ENCODE results near the gene OCA2.
A peak's percentile ranks its signal among the peaks of the same experiment; 100 is the strongest.

Gene OCA2

DNA sequence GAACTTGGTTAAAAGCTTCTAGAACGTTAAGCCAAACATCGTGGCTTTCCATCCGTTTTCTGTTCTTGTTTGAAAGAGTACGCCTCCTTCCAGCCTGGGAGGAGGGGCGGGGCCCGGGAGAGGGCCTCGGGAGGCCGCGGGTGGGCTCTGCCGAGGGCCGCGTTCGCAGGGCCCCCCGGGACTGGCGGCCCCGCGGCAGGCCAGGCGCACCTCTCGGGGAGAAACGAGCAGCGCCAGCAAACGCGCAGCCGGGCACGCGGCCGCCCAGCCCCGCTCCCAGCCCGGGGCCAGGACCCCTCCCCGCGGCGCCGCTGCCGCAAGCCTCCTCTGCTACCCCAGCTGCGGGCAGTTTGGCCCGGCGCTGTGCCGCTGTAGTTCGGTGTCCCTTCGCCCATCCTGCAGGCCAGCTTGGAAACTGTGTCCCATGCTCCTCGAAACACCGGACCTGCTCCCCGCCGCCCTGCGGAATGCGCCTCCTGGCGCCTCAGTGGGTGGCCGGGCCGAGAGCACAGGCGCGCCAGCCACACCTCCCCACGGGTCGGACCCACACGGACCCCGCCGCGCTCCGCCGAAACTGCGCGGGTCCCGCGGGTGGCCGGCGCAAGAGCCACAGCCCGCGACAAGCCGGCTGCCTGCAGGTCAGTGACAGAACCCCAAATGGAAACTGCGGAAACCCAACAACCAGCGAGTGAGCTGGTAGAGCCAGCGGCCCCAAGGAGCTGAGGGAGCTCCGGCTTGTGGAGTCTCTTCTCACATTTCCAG lies 2.3 kb downstream of the OCA2 start:
- TF ChIP-seq, protein P1, sequence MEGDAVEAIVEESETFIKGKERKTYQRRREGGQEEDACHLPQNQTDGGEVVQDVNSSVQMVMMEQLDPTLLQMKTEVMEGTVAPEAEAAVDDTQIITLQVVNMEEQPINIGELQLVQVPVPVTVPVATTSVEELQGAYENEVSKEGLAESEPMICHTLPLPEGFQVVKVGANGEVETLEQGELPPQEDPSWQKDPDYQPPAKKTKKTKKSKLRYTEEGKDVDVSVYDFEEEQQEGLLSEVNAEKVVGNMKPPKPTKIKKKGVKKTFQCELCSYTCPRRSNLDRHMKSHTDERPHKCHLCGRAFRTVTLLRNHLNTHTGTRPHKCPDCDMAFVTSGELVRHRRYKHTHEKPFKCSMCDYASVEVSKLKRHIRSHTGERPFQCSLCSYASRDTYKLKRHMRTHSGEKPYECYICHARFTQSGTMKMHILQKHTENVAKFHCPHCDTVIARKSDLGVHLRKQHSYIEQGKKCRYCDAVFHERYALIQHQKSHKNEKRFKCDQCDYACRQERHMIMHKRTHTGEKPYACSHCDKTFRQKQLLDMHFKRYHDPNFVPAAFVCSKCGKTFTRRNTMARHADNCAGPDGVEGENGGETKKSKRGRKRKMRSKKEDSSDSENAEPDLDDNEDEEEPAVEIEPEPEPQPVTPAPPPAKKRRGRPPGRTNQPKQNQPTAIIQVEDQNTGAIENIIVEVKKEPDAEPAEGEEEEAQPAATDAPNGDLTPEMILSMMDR (IDR thresholded peaks at IDR 0.05) = no peak

DNA sequence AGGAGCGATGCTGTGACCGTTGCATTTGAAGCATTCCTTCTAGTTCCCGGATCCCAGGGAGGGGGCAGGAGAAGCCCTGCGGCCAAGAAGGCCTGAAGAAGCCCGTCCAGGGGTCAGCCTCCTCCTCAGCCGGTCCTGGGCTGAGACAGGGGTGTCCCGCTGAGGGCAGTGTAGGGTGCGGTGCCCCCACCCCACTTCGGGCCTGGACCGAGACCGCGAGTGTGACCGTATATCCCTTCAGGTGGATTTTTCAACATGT lies 2.8 kb downstream of the OCA2 start:
- TF ChIP-seq, protein P1 (IDR thresholded peaks at IDR 0.05) = no peak

DNA sequence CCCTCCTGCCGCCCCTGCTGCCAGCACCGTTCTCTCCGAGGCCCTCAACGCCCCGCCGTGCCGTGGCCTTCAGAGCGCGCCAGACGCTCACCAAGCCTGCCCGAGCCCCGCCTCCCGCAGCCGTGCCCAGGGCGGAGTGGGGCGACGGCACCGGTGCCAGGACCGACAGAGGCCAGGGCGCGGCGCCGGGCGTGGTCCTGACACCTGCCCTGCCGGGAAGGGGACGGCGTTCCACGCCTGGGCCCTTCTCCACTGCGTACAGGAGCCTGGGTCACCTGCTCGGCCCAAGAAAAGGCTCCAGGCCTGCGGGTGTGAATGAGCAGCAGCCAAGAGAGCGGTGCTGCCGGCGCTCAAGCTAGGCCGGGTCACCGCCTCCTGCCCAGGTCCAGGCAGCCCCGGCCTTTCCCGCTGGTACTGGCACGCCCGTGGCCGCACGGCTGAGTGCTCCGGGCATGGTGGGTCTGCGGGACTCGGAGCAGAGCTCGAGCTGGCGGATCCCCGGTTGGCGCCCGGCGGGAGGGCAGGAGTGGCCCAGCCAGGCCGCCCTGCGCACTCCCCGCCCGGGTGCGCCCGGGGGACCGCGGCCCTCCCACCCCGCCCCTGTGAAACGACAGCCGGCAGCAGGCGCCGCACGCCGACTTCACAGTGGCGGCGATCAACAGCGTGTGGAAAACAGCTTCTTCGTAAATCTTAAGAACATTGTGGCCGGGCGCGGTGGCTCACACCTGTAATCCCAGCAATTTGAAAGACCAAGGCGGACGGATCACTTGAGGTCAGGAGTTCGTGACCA lies 4.2 kb downstream of the OCA2 start:
- TF ChIP-seq, protein P1 (IDR thresholded peaks at IDR 0.05) = no peak

DNA sequence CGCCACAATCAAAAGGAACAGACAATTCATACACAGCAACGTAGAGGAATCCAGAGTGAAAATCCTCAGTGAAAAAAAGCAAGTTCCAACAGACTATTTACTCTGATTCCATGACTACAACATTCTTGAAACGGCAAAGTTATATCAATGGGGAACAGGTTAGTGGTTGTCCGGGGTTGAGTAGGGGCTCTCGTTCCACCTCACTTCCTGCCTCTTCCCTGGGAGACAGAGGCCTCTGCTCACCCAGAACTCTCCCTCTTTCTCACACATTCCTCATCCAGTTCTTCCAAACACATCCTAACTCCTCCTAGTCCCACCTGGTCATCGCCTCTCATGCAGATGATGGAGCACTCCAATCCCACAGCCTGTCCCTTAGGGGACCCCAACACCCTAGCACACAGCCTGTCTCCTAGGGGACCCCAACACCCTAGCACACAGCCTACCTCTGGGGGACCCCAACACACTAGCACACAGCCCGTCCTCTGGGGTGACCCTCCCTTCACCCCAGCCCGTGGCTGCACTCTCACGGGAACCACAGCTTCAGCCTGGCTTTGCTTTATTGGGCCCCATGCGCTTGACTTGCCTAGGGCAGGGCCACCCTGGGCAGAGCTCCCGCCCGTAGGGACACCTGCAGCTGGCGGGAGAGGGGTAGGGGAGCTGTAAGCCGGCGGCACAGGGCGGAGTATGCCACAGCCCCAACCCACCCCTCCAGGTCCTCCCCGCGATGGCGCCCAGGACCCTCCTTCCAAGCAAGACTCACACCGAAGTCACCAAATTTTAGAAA lies 5.2 kb downstream of the OCA2 start:
- TF ChIP-seq, protein P1 (IDR thresholded peaks at IDR 0.05) = no peak

DNA sequence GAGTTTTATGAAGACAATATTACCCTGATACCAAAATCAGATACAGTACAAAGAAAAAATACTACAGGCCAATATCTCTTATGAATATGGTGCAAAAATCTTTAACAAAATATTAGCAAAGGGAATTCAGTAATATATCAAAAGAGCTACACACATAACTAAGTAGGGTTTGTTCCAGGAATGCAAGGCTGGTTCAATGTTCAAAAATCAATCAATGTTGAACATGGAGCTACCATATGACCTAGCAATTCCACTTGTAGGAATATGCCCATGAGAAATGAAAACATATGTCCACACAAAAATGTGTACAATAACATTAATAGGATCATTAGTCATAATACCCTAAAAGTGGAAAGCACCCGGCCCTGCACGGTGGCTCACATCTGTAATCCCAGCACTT lies 7.8 kb downstream of the OCA2 start:
- TF ChIP-seq, protein P1 (IDR thresholded peaks at IDR 0.05) = no peak

DNA sequence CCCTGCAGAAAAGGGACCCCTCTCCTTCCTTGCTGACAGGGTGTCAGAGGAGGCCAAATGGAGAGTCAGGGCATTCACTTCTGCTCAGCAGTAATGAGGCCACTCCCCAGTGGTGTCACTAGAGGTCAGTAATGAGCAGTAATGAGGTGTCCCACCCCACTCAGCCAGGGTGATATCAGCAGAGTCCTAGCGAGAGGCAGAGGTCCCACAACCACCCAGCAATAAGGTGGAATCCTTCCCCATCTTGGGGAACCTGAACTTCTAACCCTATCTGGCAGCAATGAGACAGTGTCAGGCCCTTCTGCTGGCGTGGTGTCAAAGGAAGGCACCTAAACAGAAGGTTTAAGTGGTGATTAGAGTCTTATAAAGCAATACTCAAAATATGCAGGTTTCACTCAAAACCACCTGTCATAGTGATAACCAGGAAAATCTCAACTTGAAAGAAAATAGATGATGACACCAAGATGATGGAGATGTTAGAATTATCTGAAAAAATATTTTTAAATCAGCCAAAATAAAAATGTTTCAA lies 12.9 kb downstream of the OCA2 start:
- TF ChIP-seq, protein P1 (IDR thresholded peaks at IDR 0.05) = peak; percentile 83

DNA sequence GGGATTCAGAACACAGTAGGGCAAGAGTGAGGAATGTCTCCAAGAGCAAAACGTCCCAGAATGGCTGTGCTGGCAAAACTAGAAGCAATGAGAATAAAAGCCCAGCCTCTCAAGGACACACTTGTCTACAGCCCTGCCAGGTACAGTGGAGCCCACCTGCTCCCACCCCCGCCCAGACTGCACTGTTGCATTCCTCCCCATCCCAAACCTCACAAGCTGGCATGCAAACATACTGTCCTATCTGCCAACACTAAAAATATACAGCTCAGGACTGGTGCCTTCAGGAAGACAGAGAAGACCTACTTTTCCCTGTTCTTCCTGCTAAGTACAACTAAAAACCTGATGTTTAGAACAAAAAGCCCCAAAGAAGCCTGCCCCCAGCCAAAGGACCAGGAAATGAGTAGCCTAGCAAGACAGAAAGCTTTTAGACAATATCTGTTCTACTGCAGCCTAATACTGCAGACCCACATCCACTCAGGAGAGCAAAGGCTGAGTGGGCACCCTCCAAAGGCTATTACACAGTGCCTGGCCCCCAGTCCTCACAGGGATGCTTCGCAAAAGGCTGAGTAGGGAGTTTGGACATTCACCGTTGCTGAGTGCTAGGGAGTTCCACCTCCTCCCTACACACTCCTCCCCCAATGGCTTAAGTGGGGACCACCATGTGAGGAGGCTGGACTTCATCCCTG lies 13.5 kb downstream of the OCA2 start:
- TF ChIP-seq, protein P1 (IDR thresholded peaks at IDR 0.05) = no peak
